Tibial nerve (tissue), 4 donors: Measurements from ENCODE around the gene GABBR2. TPM values are rescaled to one million over a fixed set of nuclear protein-coding genes. Genes with fewer than 3 reads are reported as not detected.

ENCODE experiments used
- DNase-seq, 2 donors: peaks; one replicate each; pipeline ENCODE4 v3.0.0-alpha.2; 2019; ENCODE audit warnings: low spot score in 2 of 2
- H3K27ac ChIP-seq, 4 donors: fragments of 200-600 bp; sonication (generic) in 3 of 4; one replicate each; pipeline ENCODE4 v1.5.1; 2017 to 2019; ENCODE audit warnings: mild to moderate bottlenecking in 1 of 4
- H3K27me3 ChIP-seq, 2 donors: fragments of 200-600 bp; sonication (generic) in 1 of 2; one replicate each; pipeline versions ENCODE4 v1.5.1 to v1.6.0; 2017 to 2019
- H3K36me3 ChIP-seq, 3 donors: fragments of 200-600 bp; sonication (generic); one replicate each; pipeline ENCODE4 v1.5.1; 2018 to 2019
- H3K4me1 ChIP-seq, 4 donors: fragments of 200-600 bp; sonication (generic) in 3 of 4; one replicate each; pipeline ENCODE4 v1.5.1; 2017 to 2019
- H3K4me3 ChIP-seq, 4 donors: fragments of 200-600 bp; sonication (generic) in 3 of 4; one replicate each; pipeline ENCODE4 v1.5.1; 2017 to 2019; ENCODE audit warnings: mild to moderate bottlenecking in 1 of 4, moderate library complexity in 1 of 4
- H3K9me3 ChIP-seq, 4 donors: fragments of 200-600 bp; sonication (generic) in 3 of 4; one replicate each; pipeline ENCODE4 v1.5.1; 2017 to 2019
- CTCF ChIP-seq, 5 experiments: fragments of 200-600 bp in 3 of 5; fragments of 450-650 bp in 2 of 5; sonication (generic) in 3 of 5; IDR thresholded peaks; one replicate each; pipeline ENCODE4 v1.5.1; 2016 to 2019; ENCODE audit warnings: antibody characterized with exemption in 5 of 5, mild to moderate bottlenecking in 3 of 5, moderate library complexity in 2 of 5
- EP300 ChIP-seq, 2 donors: sonication (generic); formaldehyde crosslinking; IDR thresholded peaks; one replicate each; pipeline ENCODE4 v1.6.1; 2017; ENCODE audit warnings: antibody characterized with exemption in 2 of 2, mild to moderate bottlenecking in 1 of 2
- POLR2A ChIP-seq, 2 donors: fragments of 450-650 bp; IDR thresholded peaks; one replicate each; pipeline ENCODE4 v1.6.1; 2017; ENCODE audit warnings: antibody characterized with exemption in 2 of 2, mild to moderate bottlenecking in 2 of 2, moderate library complexity in 2 of 2
- WGBS, 2 donors: methylation state at CpG; one replicate each; pipeline ENCODE4 v1.1.5; 2018; 5-methylcytosine and 5-hydroxymethylcytosine counted together
- total RNA-seq, 4 donors: library from RNA; depleted of rRNA; stranded (reverse); fragments of >200 nt; gene quantifications; one replicate each; pipeline ENCODE4 v1.1.0, GENCODE V29; 2016

The GABBR2 gene
- total RNA-seq, 4 donors from 2014 or later: 0.20 to 0.22 TPM; not detected in 2

- no peaks in the 10 kb centered on the region for H3K4me1 ChIP-seq
- TF ChIP-seq POLR2A (IDR thresholded peaks at IDR 0.05) (no peak), CTCF (IDR thresholded peaks at IDR 0.05) (no peak), EP300 (IDR thresholded peaks at IDR 0.05) (no peak)
- H3K27me3 ChIP-seq: peaks cover 0 to 5% of the 10 kb centered on the region in 2 donors
- no peaks in the 10 kb centered on the region for H3K36me3 ChIP-seq
- H3K27ac ChIP-seq: no peak overlapping the region
- DNase-seq: no peak
- WGBS, 2 donors: 36 to 39% methylated on average over 6 of the region's 6 CpGs
- no peaks in the 10 kb centered on the region for H3K9me3 ChIP-seq
- H3K4me3 ChIP-seq: no peak overlapping the region
Observed at GRCh38 chr9:98280574-98280973, 428.2 kb downstream of the GABBR2 start.

DNA sequence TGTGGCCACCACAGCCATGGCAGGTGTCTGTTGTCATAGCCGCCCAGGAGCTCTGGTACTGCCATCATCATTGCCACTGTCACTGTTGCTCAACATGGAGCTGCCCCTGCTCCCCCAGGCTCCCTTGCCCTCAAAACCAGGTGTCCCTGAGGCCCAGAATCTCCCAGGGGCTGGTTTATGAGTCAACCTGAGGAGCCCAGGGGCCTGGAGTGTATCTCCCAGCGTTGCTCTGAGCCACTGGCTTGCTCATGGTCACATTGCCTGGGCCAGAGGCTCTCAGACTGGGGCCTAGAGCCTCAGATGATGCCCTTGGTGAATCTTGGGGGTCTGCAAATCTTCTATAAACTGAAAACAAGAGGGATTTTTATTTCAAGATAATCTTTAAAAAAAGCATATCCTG is 428.6 kb downstream of the GABBR2 start:
- H3K4me1 ChIP-seq: no peaks in the 10 kb centered on the region
- H3K27me3 ChIP-seq: peaks cover 0 to 5% of the 10 kb centered on the region in 2 donors
- H3K9me3 ChIP-seq: no peaks in the 10 kb centered on the region
- DNase-seq: no peak
- TF ChIP-seq POLR2A (IDR thresholded peaks at IDR 0.05): no peak
- TF ChIP-seq EP300 (IDR thresholded peaks at IDR 0.05): no peak
- no peak for TF ChIP-seq CTCF (IDR thresholded peaks at IDR 0.05)
- H3K27ac ChIP-seq: no peak overlapping the region
- no peak overlapping the region for H3K4me3 ChIP-seq
- WGBS, 2 donors: 67 to 82% methylated on average over 2 of the region's 2 CpGs
- H3K36me3 ChIP-seq: no peaks in the 10 kb centered on the region

GRCh38 chr9:98276907-98277469 is 431.7 kb downstream of the GABBR2 start:
- Histone ChIP-seq H3K27ac (no peak overlapping the region), H3K9me3 (no peaks in the 10 kb centered on the region), H3K27me3 (peaks cover 0 to 5% of the 10 kb centered on the region in 2 donors), H3K4me3 (no peak overlapping the region), H3K4me1 (no peaks in the 10 kb centered on the region), H3K36me3 (no peaks in the 10 kb centered on the region)
- no peak for DNase-seq
- WGBS, 2 donors: 71 to 76% methylated on average over 10 of the region's 10 CpGs
- TF ChIP-seq CTCF (IDR thresholded peaks at IDR 0.05): no peak
- TF ChIP-seq POLR2A (IDR thresholded peaks at IDR 0.05): no peak
- no peak for TF ChIP-seq EP300 (IDR thresholded peaks at IDR 0.05)

GRCh38 chr9:98275159-98275558 is 433.6 kb downstream of the GABBR2 start:
- Histone ChIP-seq H3K36me3 (no peaks in the 10 kb centered on the region), H3K27me3 (peaks cover 0 to 5% of the 10 kb centered on the region in 2 donors), H3K9me3 (no peaks in the 10 kb centered on the region), H3K4me1 (no peaks in the 10 kb centered on the region), H3K4me3 (no peak overlapping the region), H3K27ac (no peak overlapping the region)
- WGBS, 2 donors: 90 to 96% methylated on average over 2 of the region's 2 CpGs
- no peak for TF ChIP-seq EP300 (IDR thresholded peaks at IDR 0.05)
- TF ChIP-seq CTCF (IDR thresholded peaks at IDR 0.05): no peak
- no peak for TF ChIP-seq POLR2A (IDR thresholded peaks at IDR 0.05)
- DNase-seq: no peak

DNA sequence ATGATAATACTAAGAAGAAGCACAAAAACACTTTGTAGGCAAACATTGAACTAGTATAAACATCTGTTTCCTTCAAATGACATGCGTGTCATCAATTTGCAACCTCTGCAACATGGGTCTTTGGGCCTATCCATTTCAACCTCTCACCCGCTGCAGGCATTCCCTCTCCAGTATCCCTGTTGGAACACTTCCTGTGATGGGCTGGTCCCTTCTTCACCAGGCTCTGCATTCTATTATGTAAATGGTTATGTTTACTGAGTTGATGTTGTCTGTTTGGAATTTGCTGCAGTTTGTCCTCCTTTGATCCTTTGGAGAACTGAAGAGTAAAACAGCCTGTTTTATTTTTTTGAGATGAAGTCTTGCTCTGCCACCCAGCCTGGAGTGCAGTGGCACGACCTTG is 436.7 kb downstream of the GABBR2 start:
- Histone ChIP-seq H3K4me1 (no peaks in the 10 kb centered on the region), H3K27ac (no peak overlapping the region), H3K4me3 (no peak overlapping the region), H3K36me3 (no peaks in the 10 kb centered on the region), H3K9me3 (no peaks in the 10 kb centered on the region), H3K27me3 (no peaks in the 10 kb centered on the region)
- DNase-seq: no peak
- TF ChIP-seq CTCF (IDR thresholded peaks at IDR 0.05) (no peak), EP300 (IDR thresholded peaks at IDR 0.05) (no peak), POLR2A (IDR thresholded peaks at IDR 0.05) (no peak)
- WGBS, 2 donors: 84 to 89% methylated on average over 3 of the region's 3 CpGs
